Gastroesophageal sphincter (tissue), 3 donors: ENCODE measurements around the gene SLC15A5.

Source experiments
- POLR2A ChIP-seq, 2 donors: fragments of 450-650 bp; IDR thresholded peaks; one replicate each; pipeline ENCODE4 v1.6.1; 2017; ENCODE audit warnings: antibody characterized with exemption in 2 of 2, mild to moderate bottlenecking in 2 of 2, moderate library complexity in 1 of 2
- TF ChIP-seq, protein P1 (sequence below), 4 experiments: fragments of 200-600 bp in 2 of 4; fragments of 450-650 bp in 2 of 4; sonication (generic) in 1 of 4; IDR thresholded peaks; one replicate each; pipeline ENCODE4 v1.5.1; 2017 to 2019; ENCODE audit warnings: antibody characterized with exemption in 4 of 4, mild to moderate bottlenecking in 2 of 4, moderate library complexity in 2 of 4

GRCh38 chr12:16258963-16259362, 18.5 kb downstream of the SLC15A5 start:
- TF ChIP-seq, protein P1, sequence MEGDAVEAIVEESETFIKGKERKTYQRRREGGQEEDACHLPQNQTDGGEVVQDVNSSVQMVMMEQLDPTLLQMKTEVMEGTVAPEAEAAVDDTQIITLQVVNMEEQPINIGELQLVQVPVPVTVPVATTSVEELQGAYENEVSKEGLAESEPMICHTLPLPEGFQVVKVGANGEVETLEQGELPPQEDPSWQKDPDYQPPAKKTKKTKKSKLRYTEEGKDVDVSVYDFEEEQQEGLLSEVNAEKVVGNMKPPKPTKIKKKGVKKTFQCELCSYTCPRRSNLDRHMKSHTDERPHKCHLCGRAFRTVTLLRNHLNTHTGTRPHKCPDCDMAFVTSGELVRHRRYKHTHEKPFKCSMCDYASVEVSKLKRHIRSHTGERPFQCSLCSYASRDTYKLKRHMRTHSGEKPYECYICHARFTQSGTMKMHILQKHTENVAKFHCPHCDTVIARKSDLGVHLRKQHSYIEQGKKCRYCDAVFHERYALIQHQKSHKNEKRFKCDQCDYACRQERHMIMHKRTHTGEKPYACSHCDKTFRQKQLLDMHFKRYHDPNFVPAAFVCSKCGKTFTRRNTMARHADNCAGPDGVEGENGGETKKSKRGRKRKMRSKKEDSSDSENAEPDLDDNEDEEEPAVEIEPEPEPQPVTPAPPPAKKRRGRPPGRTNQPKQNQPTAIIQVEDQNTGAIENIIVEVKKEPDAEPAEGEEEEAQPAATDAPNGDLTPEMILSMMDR (IDR thresholded peaks at IDR 0.05) = no peak
- TF ChIP-seq POLR2A (IDR thresholded peaks at IDR 0.05) = no peak
